ENCODE results near the gene KLF13. TPM values are rescaled to one million over a fixed set of nuclear protein-coding genes. Genes with fewer than 3 reads are reported as not detected.

Gene KLF13
- total RNA-seq (100 to 1,000 TPM; 145 to 147 TPM), polyA plus RNA-seq (109 TPM)

- Histone ChIP-seq H3K27me3 (ENCODE audit: insufficient read depth, low read length, poor library complexity, severe bottlenecking) (no peaks in the 10 kb centered on the region), H3K4me1 (ENCODE audit: insufficient read depth, low read length) (peaks cover 36% of the 10 kb centered on the region), H3K4me3 (ENCODE audit: low read length) (peak within 1 kb of the TSS; percentile 52), H3K9me3 (ENCODE audit: low read length) (no peaks in the 10 kb centered on the region), H3K36me3 (ENCODE audit: insufficient read depth, low read length) (no peaks in the 10 kb centered on the region), H3K27ac (ENCODE audit: low read depth, low read length) (peak within 1 kb of the TSS; percentile 85)
- Mint-ChIP-seq H3K4me3 (peak within 1 kb of the TSS; percentile 58 to 95 (median 89)), H3K9me3 (no peaks in the 10 kb centered on the region), H3K27me3 (peaks cover 0 to 2% of the 10 kb centered on the region in 2 donors), H3K4me1 (peaks cover 38 to 65% (median 43%) of the 10 kb centered on the region in 3 donors), H3K36me3 (peaks cover 0 to 32% (median 6%) of the 10 kb centered on the region in 3 donors), H3K27ac (peak within 1 kb of the TSS; percentile 46 to 98 (median 95))
- DNase-seq, result peak; percentile 99 to 100 (median 100)
- POLR2A ChIA-PET, result interaction anchor here (0.6 to 4.8 kb wide), 24 partner anchors 9 to 164 kb away, joined by 3 to 62 read pairs (median 7); no protein-coding TSS in a partner anchor
- CTCF ChIA-PET, result interaction anchor here (0.7 to 3.8 kb wide), 19 partner anchors 10 to 701 kb away, joined by 3 to 31 read pairs (median 6); partner anchors contain the start of gene ARHGAP11B
Observed at GRCh38 chr15:31326156-31326874, at the start of gene KLF13. Gene KLF13, plus strand, starts transcription at chr15:31326835. Its CDS starts 378 bp downstream, at chr15:31327213.

DNA sequence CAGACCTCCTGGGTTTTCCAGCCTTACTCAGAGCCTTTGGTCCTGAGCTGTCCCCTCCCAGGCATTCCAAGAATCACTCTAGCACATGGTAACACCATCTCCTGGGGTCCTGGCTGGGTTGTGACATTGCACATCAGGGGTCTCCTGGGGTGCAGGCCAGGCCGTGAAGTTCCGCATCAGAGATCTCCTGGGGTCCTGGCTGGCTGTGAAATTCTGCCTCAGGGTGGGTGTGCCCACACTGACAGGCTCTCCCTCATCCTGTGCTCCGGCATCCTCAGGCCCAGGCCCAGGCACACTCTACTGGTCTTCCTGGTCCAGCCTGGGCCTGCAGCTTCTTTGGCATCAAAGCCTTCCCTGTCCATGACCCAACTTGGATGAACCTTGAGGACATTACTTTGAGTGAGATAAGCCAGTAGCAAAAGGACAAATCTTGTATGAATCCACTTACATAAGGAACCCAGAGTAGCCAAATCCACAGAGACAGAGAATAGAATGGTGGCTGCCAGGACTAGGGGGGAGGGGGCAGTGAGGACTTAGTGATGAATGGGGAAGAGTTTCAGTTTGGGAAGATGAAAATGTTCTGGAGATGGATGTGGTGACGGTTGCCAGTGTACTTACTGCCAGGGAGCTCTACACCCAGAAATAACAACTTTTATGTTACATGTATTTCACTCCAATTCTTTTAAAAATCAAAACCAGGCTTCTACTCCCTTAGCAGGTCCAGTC, 49.1 kb upstream of the KLF13 start:
- ChIA-PET POLR2A (no interaction called here), CTCF (interaction anchor here (0.6 kb wide), 1 partner anchor 24 kb away, joined by 3 read pairs; no protein-coding TSS in a partner anchor)
- H3K27me3 ChIP-seq (ENCODE audit: insufficient read depth, low read length, poor library complexity, severe bottlenecking), result no peaks in the 10 kb centered on the region
- Mint-ChIP-seq H3K27ac (peak overlapping the region in 2 of 8 donors; percentile 56 to 81), H3K27me3 (no peaks in the 10 kb centered on the region), H3K9me3 (no peaks in the 10 kb centered on the region), H3K4me3 (no peak overlapping the region), H3K4me1 (peaks cover 0 to 18% (median 3%) of the 10 kb centered on the region in 3 donors), H3K36me3 (no peaks in the 10 kb centered on the region)
- no peak overlapping the region for H3K27ac ChIP-seq (ENCODE audit: low read depth, low read length)
- H3K9me3 ChIP-seq (ENCODE audit: low read length), result no peaks in the 10 kb centered on the region
- no peaks in the 10 kb centered on the region for H3K36me3 ChIP-seq (ENCODE audit: insufficient read depth, low read length)
- DNase-seq, result no peak
- H3K4me1 ChIP-seq (ENCODE audit: insufficient read depth, low read length), result peaks cover 5% of the 10 kb centered on the region
- no peak overlapping the region for H3K4me3 ChIP-seq (ENCODE audit: low read length)

DNA sequence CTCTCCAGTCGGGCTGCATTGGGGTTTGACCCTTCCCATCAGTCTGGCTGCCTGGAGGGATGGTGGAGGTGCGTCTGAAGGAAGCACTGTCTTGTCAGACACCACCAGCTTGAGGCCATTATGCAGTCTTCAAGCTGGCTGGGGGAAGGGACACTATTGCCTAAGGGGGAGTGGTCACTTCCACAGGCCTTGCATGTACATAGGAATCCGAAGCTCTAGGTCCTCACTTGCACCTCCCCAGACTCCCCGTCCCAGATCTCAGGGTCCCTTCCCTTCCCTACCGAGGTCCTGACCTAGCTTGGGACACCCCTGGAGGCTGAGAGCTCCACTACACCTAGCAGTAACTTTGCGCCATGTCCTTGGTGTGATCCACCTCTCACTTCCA, 48.6 kb upstream of the KLF13 start:
- H3K36me3 Mint-ChIP-seq, result no peaks in the 10 kb centered on the region
- no peak for DNase-seq
- Histone ChIP-seq H3K9me3 (ENCODE audit: low read length) (no peaks in the 10 kb centered on the region), H3K36me3 (ENCODE audit: insufficient read depth, low read length) (no peaks in the 10 kb centered on the region), H3K4me1 (ENCODE audit: insufficient read depth, low read length) (peaks cover 5% of the 10 kb centered on the region), H3K4me3 (ENCODE audit: low read length) (no peak overlapping the region), H3K27ac (ENCODE audit: low read depth, low read length) (no peak overlapping the region), H3K27me3 (ENCODE audit: insufficient read depth, low read length, poor library complexity, severe bottlenecking) (no peaks in the 10 kb centered on the region)
- POLR2A ChIA-PET, result no interaction called here
- H3K27ac Mint-ChIP-seq, result no peak overlapping the region
- peaks cover 0 to 18% (median 3%) of the 10 kb centered on the region in 3 donors for H3K4me1 Mint-ChIP-seq
- CTCF ChIA-PET, result interaction anchor here (0.6 kb wide), 1 partner anchor 25 kb away, joined by 3 read pairs; no protein-coding TSS in a partner anchor
- H3K9me3 Mint-ChIP-seq, result no peaks in the 10 kb centered on the region
- H3K4me3 Mint-ChIP-seq, result no peak overlapping the region
- H3K27me3 Mint-ChIP-seq, result no peaks in the 10 kb centered on the region

- no peak overlapping the region for H3K4me3 Mint-ChIP-seq
- H3K4me1 Mint-ChIP-seq, result peaks cover 0 to 18% (median 3%) of the 10 kb centered on the region in 3 donors
- peak in 1 of 5 donors; percentile 40 for DNase-seq
- Histone ChIP-seq H3K36me3 (ENCODE audit: insufficient read depth, low read length) (no peaks in the 10 kb centered on the region), H3K27ac (ENCODE audit: low read depth, low read length) (no peak overlapping the region), H3K4me1 (ENCODE audit: insufficient read depth, low read length) (peaks cover 5% of the 10 kb centered on the region), H3K9me3 (ENCODE audit: low read length) (no peaks in the 10 kb centered on the region), H3K27me3 (ENCODE audit: insufficient read depth, low read length, poor library complexity, severe bottlenecking) (no peaks in the 10 kb centered on the region), H3K4me3 (ENCODE audit: low read length) (no peak overlapping the region)
- no peaks in the 10 kb centered on the region for H3K36me3 Mint-ChIP-seq
- H3K27ac Mint-ChIP-seq, result peak overlapping the region in 1 of 8 donors; percentile 83
- POLR2A ChIA-PET, result no interaction called here
- CTCF ChIA-PET, result no interaction called here
- no peaks in the 10 kb centered on the region for H3K9me3 Mint-ChIP-seq
- no peaks in the 10 kb centered on the region for H3K27me3 Mint-ChIP-seq
Observed at GRCh38 chr15:31278544-31279220, 48.0 kb upstream of the KLF13 start.

DNA sequence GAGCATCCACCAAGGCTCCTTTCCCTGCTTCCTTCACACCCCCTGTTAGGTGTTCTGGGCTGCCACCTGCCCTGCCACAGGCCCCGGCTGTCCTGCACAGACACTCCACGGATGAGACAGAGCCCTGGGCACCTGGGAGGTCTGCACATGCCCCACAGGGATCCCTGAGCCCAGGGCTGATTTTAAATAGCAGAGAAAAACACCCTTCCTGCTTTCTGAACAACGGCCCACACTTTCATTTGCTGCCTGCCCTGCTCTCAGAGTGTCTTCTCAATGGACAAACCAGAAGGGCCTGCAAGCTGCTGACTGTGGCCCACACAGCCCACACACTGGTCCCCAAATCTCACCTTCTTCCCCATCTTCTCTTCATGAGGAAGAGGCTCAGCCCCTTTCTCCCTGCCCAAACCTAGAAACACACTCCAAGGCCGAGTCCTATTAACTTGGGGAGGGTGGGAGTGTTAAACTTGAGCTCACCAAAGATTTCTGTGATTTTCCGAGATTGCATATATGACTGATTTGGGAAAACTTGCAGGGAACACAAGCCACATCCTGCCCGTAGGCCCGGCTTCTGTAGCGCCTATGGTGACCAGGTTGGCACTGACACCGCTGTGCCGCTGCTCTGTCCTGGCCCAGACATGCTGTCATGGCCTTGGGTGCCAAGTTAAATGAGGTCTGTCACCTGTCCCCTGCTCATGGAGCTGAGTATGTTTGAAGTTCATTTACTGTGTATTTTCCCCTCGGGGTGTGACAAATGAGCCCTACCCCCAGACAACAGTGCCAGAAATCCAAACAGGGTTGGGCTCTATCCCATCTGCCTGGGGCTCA, 47.2 kb upstream of the KLF13 start:
- no peaks in the 10 kb centered on the region for H3K36me3 Mint-ChIP-seq
- H3K9me3 Mint-ChIP-seq, result no peaks in the 10 kb centered on the region
- Histone ChIP-seq H3K4me3 (ENCODE audit: low read length) (no peak overlapping the region), H3K27me3 (ENCODE audit: insufficient read depth, low read length, poor library complexity, severe bottlenecking) (no peaks in the 10 kb centered on the region), H3K36me3 (ENCODE audit: insufficient read depth, low read length) (no peaks in the 10 kb centered on the region), H3K9me3 (ENCODE audit: low read length) (no peaks in the 10 kb centered on the region), H3K4me1 (ENCODE audit: insufficient read depth, low read length) (peaks cover 4% of the 10 kb centered on the region), H3K27ac (ENCODE audit: low read depth, low read length) (no peak overlapping the region)
- H3K4me3 Mint-ChIP-seq, result no peak overlapping the region
- ChIA-PET POLR2A (no interaction called here), CTCF (no interaction called here)
- no peak for DNase-seq
- peaks cover 0 to 12% (median 3%) of the 10 kb centered on the region in 3 donors for H3K4me1 Mint-ChIP-seq
- peak overlapping the region in 1 of 8 donors; percentile 32 for H3K27ac Mint-ChIP-seq
- H3K27me3 Mint-ChIP-seq, result no peaks in the 10 kb centered on the region

- no peaks in the 10 kb centered on the region for H3K36me3 ChIP-seq (ENCODE audit: insufficient read depth, low read length)
- DNase-seq, result peak in 1 of 5 donors; percentile 36
- H3K27ac Mint-ChIP-seq, result peak overlapping the region in 2 of 8 donors; percentile 32 to 41
- H3K4me3 ChIP-seq (ENCODE audit: low read length), result no peak overlapping the region
- ChIA-PET POLR2A (no interaction called here), CTCF (no interaction called here)
- no peak overlapping the region for H3K4me3 Mint-ChIP-seq
- H3K36me3 Mint-ChIP-seq, result no peaks in the 10 kb centered on the region
- H3K27me3 ChIP-seq (ENCODE audit: insufficient read depth, low read length, poor library complexity, severe bottlenecking), result no peaks in the 10 kb centered on the region
- no peak overlapping the region for H3K27ac ChIP-seq (ENCODE audit: low read depth, low read length)
- H3K4me1 ChIP-seq (ENCODE audit: insufficient read depth, low read length), result no peaks in the 10 kb centered on the region
- no peaks in the 10 kb centered on the region for H3K9me3 ChIP-seq (ENCODE audit: low read length)
- H3K4me1 Mint-ChIP-seq, result peaks cover 0 to 10% (median 3%) of the 10 kb centered on the region in 3 donors
- H3K9me3 Mint-ChIP-seq, result no peaks in the 10 kb centered on the region
- no peaks in the 10 kb centered on the region for H3K27me3 Mint-ChIP-seq
Observed at GRCh38 chr15:31280046-31280830, 46.4 kb upstream of the KLF13 start.

DNA sequence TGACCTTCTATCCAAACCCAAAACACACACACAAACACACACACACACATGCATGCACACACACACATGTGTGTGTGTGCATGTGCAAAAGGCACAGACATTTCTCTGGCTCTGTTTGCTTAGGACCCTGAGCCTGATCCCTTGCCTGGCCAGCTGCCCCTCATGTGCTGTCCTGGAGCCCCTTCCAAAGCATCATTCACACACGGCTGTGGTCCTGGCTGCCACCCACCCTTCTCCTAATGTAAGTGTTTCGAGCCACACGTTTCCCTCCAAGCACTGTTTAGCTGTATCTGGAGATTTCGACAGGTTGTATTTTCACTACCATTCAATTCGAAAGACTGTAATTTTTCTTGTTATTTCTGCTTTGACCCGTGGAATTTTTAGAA, 45.8 kb upstream of the KLF13 start:
- H3K9me3 ChIP-seq (ENCODE audit: low read length), result no peaks in the 10 kb centered on the region
- H3K4me1 Mint-ChIP-seq, result peaks cover 0 to 10% (median 3%) of the 10 kb centered on the region in 3 donors
- no peaks in the 10 kb centered on the region for H3K9me3 Mint-ChIP-seq
- H3K4me3 Mint-ChIP-seq, result no peak overlapping the region
- no peaks in the 10 kb centered on the region for H3K27me3 Mint-ChIP-seq
- ChIA-PET CTCF (no interaction called here), POLR2A (no interaction called here)
- no peak overlapping the region for H3K27ac ChIP-seq (ENCODE audit: low read depth, low read length)
- H3K4me3 ChIP-seq (ENCODE audit: low read length), result no peak overlapping the region
- H3K27me3 ChIP-seq (ENCODE audit: insufficient read depth, low read length, poor library complexity, severe bottlenecking), result no peaks in the 10 kb centered on the region
- H3K27ac Mint-ChIP-seq, result no peak overlapping the region
- H3K36me3 ChIP-seq (ENCODE audit: insufficient read depth, low read length), result no peaks in the 10 kb centered on the region
- H3K36me3 Mint-ChIP-seq, result no peaks in the 10 kb centered on the region
- no peaks in the 10 kb centered on the region for H3K4me1 ChIP-seq (ENCODE audit: insufficient read depth, low read length)
- DNase-seq, result no peak
